HuH-7.5 (cell line): ENCODE data around the gene GSAP.
"Not testable (repeated sequence)": the region's sequence is repeated elsewhere in the genome, so short reads cannot be mapped to it uniquely, and the experiment has no call there.

Source experiments
- DNase-seq: peaks from one replicate; pipeline ENCODE4 v3.0.0; 2011; ENCODE audit warnings: low spot score

The GSAP gene

GRCh38 chr7:77282897-77283296 is 133.3 kb downstream of the GSAP start:
- DNase-seq: no peak

DNA sequence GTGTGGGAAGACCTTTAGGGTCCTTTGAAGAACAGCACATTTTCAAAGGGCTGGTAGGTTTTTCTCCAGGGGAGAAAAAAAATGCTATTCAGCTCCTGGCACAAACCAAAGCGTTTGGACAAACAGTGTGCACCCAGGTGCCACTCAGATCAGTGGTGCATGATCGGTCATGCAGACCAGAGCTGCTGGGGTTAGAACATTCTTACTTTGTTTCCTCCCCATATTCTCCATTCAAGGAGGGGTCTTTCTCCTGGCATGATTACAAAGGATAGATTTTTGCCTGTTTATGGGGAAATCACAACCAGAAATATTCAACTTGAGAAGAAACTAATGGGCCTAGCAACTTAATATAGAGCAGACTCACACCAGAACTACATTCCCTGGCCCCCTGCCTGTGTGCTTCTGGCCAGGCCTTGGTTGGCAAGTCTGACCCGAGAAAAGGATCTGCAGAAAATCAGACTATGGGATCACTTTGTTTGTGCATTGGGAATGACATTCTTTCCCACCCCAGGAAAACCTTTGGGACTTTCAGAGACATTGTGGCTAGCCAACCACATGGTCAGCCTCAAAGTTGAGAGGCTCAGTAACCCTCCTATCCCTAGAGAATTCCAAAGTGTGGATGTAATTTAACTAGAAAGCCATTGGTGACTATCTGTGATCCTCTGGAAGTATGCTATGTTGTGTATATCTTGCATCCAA is 134.2 kb downstream of the GSAP start:
- DNase-seq: no peak

DNA sequence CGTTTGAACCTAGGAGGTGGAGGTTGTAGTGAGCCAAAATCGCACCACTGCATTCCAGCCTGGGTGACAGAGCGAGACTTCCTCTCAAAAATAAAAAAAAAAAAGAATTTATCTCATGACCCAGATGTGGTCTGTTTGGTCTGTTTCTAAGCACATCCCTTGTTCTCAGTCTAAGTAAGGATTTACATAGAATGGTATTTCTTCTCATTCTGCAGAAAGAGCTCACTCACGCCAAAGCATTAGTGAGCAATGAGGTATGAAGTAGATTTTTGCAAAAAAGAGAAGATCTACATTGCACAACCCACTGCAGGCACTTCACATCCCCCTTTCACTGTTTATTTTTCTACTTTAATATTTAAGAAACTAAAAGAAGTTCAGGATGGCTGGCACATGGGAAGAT is 140.0 kb downstream of the GSAP start:
- no peak for DNase-seq

GRCh38 chr7:77275663-77276062 is 140.5 kb downstream of the GSAP start:
- DNase-seq: not testable (repeated sequence)

- no peak for DNase-seq
These were observed 144.4 kb downstream of the GSAP start for GRCh38 chr7:77271766-77272165.

DNA sequence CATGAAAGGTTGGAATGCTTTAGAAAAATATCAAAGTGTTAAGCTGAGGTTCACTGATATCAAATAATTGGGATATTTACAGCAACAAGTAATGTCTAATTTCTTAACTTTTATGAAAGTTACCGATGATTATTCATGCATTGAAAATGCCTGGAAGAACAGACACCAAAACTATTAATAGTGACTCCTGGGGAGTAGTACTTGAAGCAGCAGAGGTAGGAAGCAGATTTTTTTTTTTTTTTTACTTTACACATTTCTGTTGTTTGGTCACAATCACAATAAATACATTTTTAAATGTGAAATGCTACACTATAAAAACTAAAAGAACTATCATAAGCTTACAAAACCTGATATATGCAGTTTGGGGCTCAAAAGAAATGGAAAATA is 146.1 kb downstream of the GSAP start:
- no peak for DNase-seq

- DNase-seq: no peak
These were observed 146.6 kb downstream of the GSAP start for GRCh38 chr7:77269360-77270093.

DNA sequence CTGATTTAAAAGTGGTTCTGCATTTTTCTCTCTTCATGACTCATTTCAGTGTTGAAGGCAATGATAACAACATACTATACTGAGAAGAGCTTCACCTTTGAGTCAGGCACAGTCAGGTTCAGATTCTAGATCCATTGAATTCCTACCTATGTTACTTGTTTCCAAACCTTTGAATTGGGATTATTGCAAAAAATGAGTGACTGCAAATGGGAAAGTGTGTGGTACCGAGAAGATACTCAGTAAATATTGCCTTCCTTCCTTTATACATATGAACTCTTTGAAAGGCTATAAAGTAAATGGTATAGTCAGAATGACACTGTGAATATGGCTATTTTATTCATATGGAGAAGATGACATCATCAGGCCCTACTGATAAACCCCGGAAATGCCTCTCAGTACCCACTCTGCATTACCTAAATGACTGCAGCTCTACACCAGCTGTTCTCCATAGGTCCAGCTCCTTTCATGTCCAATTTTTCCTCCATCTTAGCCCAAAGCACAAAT is 149.8 kb downstream of the GSAP start:
- DNase-seq: no peak

DNA sequence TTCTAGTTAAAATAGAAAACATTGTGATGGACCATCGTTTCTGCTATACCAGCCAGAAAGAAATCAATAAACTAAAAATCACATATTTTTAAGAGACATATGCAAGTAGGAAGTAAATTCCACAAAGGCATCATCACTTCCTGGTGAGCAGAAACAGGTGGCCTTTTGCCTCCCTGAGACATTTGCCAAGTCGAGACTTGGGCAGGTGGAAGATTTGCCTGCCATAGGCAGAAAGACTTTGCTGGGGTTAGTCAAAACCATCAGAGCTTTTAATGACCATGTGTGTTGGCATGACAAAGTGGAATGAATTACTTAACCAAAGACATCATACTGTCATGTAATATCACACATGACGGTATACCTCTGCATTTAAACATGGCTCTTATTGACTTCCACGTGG is 150.5 kb downstream of the GSAP start:
- DNase-seq: no peak

DNA sequence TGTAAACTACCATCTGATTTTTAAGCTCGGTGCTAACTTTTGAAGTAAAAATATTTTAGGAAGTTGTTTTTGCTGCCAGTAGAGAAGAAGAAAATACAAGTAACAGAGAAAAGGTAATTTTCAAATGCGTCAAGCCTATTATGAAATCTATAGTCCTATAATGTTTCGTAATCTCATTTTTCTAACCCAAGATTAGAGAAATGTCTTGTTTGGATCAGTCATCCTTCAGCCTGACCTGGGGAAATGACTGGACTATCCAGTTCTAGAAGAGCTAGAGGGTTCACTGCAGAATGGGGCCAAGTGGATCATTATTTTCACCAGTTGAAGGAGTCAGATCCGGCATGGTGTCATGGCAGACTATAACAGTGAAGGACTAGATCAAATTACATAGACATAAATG is 153.8 kb downstream of the GSAP start:
- no peak for DNase-seq
